ENCODE measurements around the gene TF.
"Not testable (repeated sequence)": the region's sequence is repeated elsewhere in the genome, so short reads cannot be mapped to it uniquely, and the experiment has no call there.

The TF gene

DNA sequence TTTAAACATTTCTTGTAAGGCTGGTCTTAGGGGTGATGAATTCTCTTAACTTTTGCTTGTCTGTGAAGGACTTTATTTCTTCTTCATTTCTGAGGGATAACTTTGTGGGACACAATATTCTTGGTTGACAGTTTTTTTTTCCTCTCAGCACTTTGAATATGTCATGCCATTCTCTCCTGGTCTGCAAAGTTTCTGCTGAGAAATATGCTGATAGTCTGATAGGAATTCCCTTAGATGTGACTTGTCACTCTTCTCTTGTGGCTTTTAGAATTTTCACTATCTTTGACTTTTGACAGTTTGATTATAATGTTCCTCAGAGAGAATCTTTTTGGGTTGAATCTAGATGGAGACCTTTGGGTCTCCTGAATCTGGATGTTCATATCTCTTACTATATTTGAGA, 23.3 kb upstream of the TF start:
- TF ChIP-seq, protein P1, sequence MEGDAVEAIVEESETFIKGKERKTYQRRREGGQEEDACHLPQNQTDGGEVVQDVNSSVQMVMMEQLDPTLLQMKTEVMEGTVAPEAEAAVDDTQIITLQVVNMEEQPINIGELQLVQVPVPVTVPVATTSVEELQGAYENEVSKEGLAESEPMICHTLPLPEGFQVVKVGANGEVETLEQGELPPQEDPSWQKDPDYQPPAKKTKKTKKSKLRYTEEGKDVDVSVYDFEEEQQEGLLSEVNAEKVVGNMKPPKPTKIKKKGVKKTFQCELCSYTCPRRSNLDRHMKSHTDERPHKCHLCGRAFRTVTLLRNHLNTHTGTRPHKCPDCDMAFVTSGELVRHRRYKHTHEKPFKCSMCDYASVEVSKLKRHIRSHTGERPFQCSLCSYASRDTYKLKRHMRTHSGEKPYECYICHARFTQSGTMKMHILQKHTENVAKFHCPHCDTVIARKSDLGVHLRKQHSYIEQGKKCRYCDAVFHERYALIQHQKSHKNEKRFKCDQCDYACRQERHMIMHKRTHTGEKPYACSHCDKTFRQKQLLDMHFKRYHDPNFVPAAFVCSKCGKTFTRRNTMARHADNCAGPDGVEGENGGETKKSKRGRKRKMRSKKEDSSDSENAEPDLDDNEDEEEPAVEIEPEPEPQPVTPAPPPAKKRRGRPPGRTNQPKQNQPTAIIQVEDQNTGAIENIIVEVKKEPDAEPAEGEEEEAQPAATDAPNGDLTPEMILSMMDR (conservative IDR thresholded peaks at IDR 0.05; ENCODE audit: low read depth, low read length), result no peak
- DNase-seq (ENCODE audit: low read depth), result no peak
- no peak overlapping the region for H3K4me3 ChIP-seq (ENCODE audit: low read depth, low read length)

DNA sequence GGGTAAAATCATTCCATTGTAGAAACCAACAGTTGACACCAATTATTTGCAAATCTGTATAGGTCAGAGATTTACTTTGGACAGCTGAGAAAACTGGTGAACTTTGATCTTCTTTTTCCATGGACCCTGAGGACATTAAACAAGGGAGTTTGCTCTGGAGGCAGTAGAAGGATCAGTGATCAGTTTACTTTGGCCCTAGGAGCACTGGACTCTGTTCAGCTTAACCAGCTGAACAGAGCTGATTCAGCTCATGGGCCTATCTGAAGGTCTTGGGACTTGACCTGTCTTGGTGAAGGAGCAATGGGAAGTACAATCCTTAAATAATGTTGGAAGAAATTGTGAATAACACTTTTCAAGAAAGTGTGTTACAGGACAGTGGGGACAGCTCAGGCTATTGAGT, 15.2 kb upstream of the TF start:
- DNase-seq (ENCODE audit: low read depth), result no peak
- TF ChIP-seq, protein P1 (conservative IDR thresholded peaks at IDR 0.05; ENCODE audit: low read depth, low read length), result no peak
- no peak overlapping the region for H3K4me3 ChIP-seq (ENCODE audit: low read depth, low read length)

DNA sequence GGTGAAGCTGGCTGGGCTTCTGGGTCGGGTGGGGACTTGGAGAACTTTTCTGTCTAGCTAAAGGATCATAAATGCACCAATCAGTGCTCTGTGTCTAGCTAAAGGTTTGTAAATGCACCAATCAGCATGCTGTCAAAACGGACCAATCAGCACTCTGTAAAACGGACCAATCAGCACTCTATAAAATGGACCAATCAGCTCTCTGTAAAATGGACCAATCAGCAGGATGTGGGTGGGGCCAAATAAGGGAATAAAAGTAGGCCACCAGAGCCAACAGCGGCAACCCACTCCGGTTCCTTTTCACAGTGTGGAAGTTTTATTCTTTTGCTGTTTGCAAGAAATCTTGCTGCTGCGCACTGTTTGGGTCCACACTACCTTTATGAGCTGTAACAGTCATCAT, 14.0 kb upstream of the TF start:
- DNase-seq (ENCODE audit: low read depth); H3K4me3 ChIP-seq (ENCODE audit: low read depth, low read length): not testable (repeated sequence)

DNA sequence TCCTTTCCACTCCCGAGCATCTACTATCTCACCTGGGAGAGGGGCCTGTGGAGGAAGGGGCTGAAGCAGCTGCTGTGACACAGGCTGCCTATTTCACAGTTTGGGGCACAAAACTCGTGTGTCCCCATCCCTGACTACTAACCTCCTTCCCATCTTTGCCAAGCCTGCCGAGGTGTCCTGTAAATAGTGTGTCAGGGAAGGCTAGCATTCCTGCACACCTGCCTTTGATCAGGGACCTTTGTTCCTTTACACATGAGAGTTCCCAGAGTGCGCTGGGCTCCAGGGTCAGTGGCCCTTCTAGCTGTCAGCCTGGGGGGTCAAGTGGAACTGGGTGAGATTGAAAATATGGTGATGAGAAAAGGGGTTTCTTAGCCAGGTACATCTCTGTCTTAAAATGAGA, 13.0 kb upstream of the TF start:
- H3K4me3 ChIP-seq (ENCODE audit: low read depth, low read length), result no peak overlapping the region
- TF ChIP-seq, protein P1 (conservative IDR thresholded peaks at IDR 0.05; ENCODE audit: low read depth, low read length), result no peak
- DNase-seq (ENCODE audit: low read depth), result no peak

DNA sequence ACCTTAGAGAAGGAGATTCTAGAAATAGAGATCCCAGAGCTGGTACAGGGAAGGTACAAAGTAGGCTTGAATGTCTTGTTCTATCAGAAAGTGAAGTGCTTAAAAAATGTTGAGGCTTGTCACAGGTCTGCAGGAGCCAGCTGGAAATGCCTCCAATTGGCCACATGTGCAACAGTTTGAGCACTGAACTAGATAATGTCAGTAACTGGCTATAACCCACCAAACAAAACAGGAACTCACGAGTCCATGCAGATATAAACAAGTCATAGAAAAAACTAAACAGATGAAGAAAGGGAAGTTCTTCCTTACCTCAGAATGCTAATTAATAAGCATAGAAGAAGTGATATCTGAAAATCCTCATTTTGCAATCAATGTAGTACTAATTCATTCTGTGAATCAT, 11.9 kb upstream of the TF start:
- TF ChIP-seq, protein P1 (conservative IDR thresholded peaks at IDR 0.05; ENCODE audit: low read depth, low read length), result no peak
- no peak for DNase-seq (ENCODE audit: low read depth)
- H3K4me3 ChIP-seq (ENCODE audit: low read depth, low read length), result no peak overlapping the region

DNA sequence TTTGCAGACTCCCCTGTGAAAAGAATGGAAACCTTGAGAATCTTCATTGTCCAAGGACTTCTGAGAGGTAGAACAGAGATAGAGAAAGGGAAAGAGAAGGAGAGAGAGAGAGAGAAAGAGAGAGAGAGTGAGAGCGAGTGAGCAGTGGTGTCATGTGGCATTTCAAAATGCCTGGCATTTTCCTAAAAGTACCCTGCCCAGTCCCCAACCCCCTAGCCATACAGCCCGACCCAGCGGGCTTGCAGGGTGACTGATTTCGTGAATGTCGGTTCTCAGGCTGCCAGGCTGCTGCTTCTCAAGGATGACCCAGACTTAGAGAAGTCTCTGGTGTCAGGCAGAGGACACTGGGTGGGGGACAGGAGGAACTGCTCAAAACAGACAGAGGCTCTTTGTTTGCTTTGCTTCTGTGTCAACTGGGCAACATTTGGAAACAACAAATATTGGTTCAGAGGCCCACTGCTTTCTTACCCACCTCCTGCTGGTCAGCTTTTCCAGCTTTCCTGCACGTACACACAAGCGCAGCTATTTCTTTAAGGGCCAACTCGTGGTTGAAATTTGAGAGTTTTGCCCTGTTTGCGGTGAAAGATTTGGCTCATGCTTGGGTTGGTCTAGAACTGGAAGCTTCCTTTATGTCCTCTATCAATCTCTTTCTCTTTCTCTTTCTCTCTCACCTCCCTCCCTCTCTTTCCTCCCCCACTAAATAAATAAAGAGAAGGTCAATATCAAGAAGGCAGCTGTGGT, 3.7 kb upstream of the TF start:
- peak overlapping the region; percentile 7 for H3K4me3 ChIP-seq (ENCODE audit: low read depth, low read length)
- DNase-seq (ENCODE audit: low read depth), result peak; percentile 83
- TF ChIP-seq, protein P1 (conservative IDR thresholded peaks at IDR 0.05; ENCODE audit: low read depth, low read length), result peak; percentile 31

DNA sequence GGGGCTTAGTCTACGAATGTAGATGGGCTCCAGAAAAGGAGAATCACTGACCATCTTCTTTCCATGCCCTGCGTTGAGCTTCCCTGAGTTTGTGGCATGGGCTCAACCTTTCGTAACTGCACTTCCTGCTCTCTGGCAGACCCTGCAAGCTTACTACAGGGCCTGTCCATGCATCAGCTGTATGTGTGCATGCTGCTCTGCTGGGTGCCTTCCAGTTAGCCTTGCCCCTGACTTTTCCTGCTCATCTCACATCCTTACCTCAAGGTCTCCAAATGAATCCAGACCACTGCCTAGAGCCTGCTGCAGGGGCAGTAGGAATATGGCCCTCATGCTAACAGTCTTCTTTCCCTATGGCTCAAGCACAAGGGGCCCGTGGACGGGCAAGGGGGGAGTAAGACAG, 2.0 kb upstream of the TF start:
- no peak for DNase-seq (ENCODE audit: low read depth)
- H3K4me3 ChIP-seq (ENCODE audit: low read depth, low read length), result no peak overlapping the region
- TF ChIP-seq, protein P1 (conservative IDR thresholded peaks at IDR 0.05; ENCODE audit: low read depth, low read length), result no peak
